Parathyroid adenoma (tissue), 2 donors: ENCODE results near the gene RNASEH1.

ENCODE experiments used
- H2AFZ ChIP-seq: fragments of 300-600 bp; sonication (generic); one replicate; pipeline ENCODE4 v1.7.0; 2017; ENCODE audit warnings: antibody characterized with exemption, mild to moderate bottlenecking
- H3K27ac ChIP-seq: fragments of 300-600 bp; sonication (generic); one replicate; pipeline ENCODE4 v1.7.0; 2017
- H3K27me3 ChIP-seq: fragments of 300-600 bp; sonication (generic); one replicate; pipeline ENCODE4 v1.7.0; 2017; ENCODE audit warnings: low read length; ENCODE audit not compliant: control insufficient read depth, insufficient read depth
- H3K36me3 ChIP-seq: fragments of 300-600 bp; sonication (generic); one replicate; pipeline ENCODE4 v1.7.0; 2017; ENCODE audit warnings: low read length; ENCODE audit not compliant: control insufficient read depth, insufficient read depth
- H3K4me1 ChIP-seq: fragments of 300-600 bp; sonication (generic); one replicate; pipeline ENCODE4 v1.7.0; 2017; ENCODE audit warnings: control low read depth
- H3K4me2 ChIP-seq: fragments of 300-600 bp; sonication (generic); one replicate; pipeline ENCODE4 v1.7.0; 2017; ENCODE audit warnings: low read length
- H3K4me3 ChIP-seq: fragments of 300-600 bp; sonication (generic); one replicate; pipeline ENCODE4 v1.7.0; 2017; ENCODE audit warnings: low read depth, low read length
- H3K79me2 ChIP-seq: fragments of 300-600 bp; sonication (generic); one replicate; pipeline ENCODE4 v1.7.0; 2017; ENCODE audit warnings: control low read depth
- H3K9ac ChIP-seq: fragments of 300-600 bp; sonication (generic); one replicate; pipeline ENCODE4 v1.7.0; 2017; ENCODE audit warnings: mild to moderate bottlenecking
- H3K9me3 ChIP-seq: fragments of 300-600 bp; sonication (generic); one replicate; pipeline ENCODE4 v1.7.0; 2017; ENCODE audit warnings: low read length; ENCODE audit not compliant: control insufficient read depth
- CTCF ChIP-seq: fragments of 300-600 bp; sonication (generic); IDR thresholded peaks from one replicate; pipeline ENCODE4 v1.7.0; 2017; ENCODE audit warnings: antibody characterized with exemption, mild to moderate bottlenecking
- donor health status: primary hyperparathyroidism.

RNASEH1 gene

GRCh38 chr2:3543023-3543683 lies 15.0 kb downstream of the RNASEH1 start:
- Histone ChIP-seq H3K9ac (no peak overlapping the region), H3K4me2 (no peak overlapping the region), H3K79me2 (peaks cover 2% of the 10 kb centered on the region), H3K36me3 (no peaks in the 10 kb centered on the region), H3K27me3 (no peaks in the 10 kb centered on the region), H3K4me3 (no peak overlapping the region), H3K4me1 (no peaks in the 10 kb centered on the region), H2AFZ (no peak overlapping the region), H3K9me3 (no peaks in the 10 kb centered on the region), H3K27ac (no peak overlapping the region)
- no peak for TF ChIP-seq CTCF

DNA sequence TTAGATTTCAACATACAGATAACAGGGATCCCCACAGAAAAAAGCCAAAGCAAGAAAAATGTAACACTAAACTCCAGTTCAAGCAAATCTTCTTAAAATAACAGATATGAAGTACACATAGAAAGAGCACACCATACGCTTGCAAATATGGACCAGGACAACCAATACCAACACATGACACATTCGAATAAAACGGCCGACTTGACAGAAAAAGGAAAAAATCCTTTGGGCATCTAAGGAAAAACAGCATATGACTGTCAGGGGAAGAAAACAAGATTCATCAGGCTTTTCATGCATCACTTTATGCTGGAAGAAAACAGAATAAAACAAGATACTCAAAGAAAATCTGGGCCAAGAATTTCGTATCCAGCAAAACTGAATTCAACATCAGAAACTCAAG lies 16.0 kb downstream of the RNASEH1 start:
- Histone ChIP-seq H3K4me2 (no peak overlapping the region), H3K4me3 (no peak overlapping the region), H3K79me2 (no peaks in the 10 kb centered on the region), H3K27me3 (no peaks in the 10 kb centered on the region), H3K9me3 (no peaks in the 10 kb centered on the region), H3K4me1 (no peaks in the 10 kb centered on the region), H2AFZ (no peak overlapping the region), H3K9ac (no peak overlapping the region), H3K27ac (no peak overlapping the region), H3K36me3 (no peaks in the 10 kb centered on the region)
- no peak for TF ChIP-seq CTCF

GRCh38 chr2:3539836-3540235 lies 18.3 kb downstream of the RNASEH1 start:
- no peaks in the 10 kb centered on the region for H3K36me3 ChIP-seq
- H3K27ac ChIP-seq = no peak overlapping the region
- H3K27me3 ChIP-seq = no peaks in the 10 kb centered on the region
- no peak overlapping the region for H3K4me2 ChIP-seq
- peaks cover 3% of the 10 kb centered on the region for H3K4me1 ChIP-seq
- TF ChIP-seq CTCF = no peak
- H2AFZ ChIP-seq = no peak overlapping the region
- no peaks in the 10 kb centered on the region for H3K9me3 ChIP-seq
- no peaks in the 10 kb centered on the region for H3K79me2 ChIP-seq
- H3K4me3 ChIP-seq = no peak overlapping the region
- no peak overlapping the region for H3K9ac ChIP-seq

GRCh38 chr2:3536682-3537632 lies 21.2 kb downstream of the RNASEH1 start:
- H3K36me3 ChIP-seq = no peaks in the 10 kb centered on the region
- H3K4me3 ChIP-seq = peak overlapping the region; percentile 3
- H3K9ac ChIP-seq = no peak overlapping the region
- H2AFZ ChIP-seq = peak overlapping the region; percentile 81
- no peaks in the 10 kb centered on the region for H3K9me3 ChIP-seq
- H3K79me2 ChIP-seq = no peaks in the 10 kb centered on the region
- H3K4me2 ChIP-seq = peak overlapping the region; percentile 55
- H3K4me1 ChIP-seq = peaks cover 3% of the 10 kb centered on the region
- H3K27me3 ChIP-seq = no peaks in the 10 kb centered on the region
- TF ChIP-seq CTCF = no peak
- H3K27ac ChIP-seq = no peak overlapping the region
